LoVo (cell line): ENCODE measurements around the gene GTPBP4.
"Not testable (repeated sequence)": the region's sequence is repeated elsewhere in the genome, so short reads cannot be mapped to it uniquely, and the experiment has no call there.

Experiments used
- DNase-seq: peaks from one replicate; pipeline ENCODE4 v3.0.0-alpha.2; 2016; ENCODE audit warnings: low spot score

The GTPBP4 gene

DNA sequence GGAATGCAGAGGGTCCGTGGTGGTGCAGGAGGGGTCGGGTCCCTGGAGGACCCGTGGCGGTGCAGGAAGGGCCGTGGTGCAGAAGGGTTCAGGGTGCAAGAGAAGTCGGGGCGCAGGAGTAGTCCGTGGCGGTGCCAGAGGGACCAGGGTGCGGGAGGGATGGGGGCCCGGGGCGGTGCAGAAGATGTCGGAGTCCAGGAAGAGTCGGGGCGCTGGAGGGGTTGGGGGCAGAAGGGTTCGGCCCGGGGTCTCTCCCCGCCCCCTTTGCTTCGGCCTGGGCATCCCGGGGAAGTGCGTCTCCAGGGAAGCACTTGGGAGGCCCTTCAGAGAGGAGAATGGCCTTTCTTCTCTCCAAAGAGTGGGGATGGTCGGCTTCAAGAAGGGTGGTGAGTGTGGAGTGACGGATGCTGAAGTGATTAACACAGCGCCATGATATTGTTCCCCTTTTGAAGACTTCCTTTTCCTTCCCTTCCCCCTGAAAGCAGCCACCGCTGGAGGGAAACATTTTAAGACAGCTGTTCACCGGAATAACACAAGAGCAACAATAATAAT, 68.9 kb downstream of the GTPBP4 start:
- no peak for DNase-seq

DNA sequence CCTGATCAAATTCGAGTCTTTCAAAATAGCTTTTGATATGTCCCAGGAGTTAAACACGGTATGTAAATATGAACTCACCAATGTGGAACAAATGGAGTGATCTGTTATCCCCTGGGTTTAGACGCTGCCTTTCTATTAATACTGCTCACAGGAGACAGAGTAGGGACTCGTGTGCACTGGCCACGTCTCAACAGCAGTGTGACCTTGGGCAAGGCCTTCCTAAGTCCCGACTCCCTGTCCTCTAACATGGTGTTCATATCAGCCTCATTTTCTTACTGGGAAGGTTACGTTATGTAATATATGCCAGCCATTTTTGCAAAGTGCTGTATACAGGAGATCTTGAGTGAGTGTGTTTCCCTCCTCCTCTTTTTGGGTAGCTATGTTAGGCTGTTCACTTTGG, 69.8 kb downstream of the GTPBP4 start:
- no peak for DNase-seq

DNA sequence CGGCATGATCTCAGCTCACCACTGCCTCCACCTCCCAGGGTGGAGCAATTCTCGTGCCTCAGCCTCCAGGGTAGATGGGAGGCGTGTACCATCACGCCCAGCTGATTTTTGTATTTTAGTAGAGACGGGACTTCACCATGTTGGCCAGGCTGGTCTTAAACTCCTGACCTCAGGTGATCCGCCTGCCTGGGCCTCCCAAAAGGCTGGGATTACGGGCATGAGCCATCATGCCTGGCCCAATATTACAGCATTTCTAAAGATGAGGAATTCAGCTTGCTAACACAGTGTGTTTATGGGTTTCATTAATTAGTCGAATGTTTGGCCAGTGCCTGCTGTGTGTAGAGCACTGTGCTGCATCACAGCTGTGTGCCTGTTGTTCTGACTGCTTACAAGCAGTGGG, 71.7 kb downstream of the GTPBP4 start:
- DNase-seq, result no peak

DNA sequence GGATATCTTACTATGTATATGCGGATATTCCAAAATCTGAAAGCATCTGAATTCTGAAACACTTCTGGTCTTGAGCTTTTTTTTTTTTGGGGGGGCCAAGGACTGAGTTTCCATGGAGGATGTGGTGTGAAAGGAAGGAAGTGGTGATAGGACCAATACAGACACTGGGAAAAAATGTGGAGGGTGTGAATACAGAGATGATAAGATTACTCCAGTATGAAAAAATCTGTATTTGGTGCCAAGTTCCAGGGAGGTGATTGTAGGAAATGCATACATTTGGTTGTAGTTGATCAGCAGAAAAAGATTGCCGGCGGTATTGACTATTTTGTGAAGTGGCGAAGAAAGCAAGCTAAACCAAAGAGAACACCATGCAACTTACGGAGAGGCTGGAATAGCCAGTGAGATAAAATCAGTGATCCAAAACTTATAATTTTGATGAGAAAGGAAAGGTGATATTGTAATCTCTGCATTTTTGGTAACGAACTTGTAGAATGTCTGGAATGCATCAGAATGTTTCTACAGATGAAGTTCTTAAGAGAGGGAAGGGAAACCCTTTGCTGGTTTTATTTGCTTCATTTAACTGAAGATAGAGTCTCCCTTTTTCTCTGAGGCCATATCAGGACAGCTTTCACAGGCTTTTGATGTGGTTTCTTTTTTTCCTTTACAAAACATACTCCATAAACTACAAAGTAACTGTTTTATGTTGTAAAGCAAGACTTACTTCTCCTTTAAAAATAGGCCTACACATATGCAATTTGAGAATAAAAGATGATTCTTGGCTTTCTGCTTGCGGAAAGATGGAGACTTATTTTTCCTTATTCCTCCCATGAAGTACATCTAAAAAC, 73.9 kb downstream of the GTPBP4 start:
- no peak for DNase-seq

GRCh38 chr10:1063232-1063865, 75.1 kb downstream of the GTPBP4 start:
- DNase-seq, result no peak

- no peak for DNase-seq
These were observed 76.7 kb downstream of the GTPBP4 start for GRCh38 chr10:1064964-1065247.

DNA sequence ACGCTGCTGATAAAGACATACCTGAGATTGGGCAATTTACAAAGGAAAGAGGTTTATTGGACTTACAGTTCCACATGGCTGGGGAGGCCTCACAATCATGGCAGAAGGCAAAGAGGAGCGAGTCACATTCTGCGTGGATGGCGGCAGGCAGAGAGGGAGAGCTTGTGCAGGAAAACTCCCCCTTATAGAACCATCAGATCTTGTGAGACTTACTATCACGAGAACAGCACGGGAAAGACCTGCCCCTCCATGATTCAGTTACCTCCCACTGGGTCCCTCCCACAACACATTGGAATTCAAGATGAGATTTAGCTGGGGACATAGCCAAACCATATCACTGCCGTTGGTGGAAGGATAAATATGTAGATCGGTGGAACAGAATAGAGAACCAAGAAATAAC, 78.5 kb downstream of the GTPBP4 start:
- DNase-seq, result not testable (repeated sequence)

- no peak for DNase-seq
These were observed 80.4 kb downstream of the GTPBP4 start for GRCh38 chr10:1068380-1069361.
